ENCODE results near the gene DIP2B.

The DIP2B gene

DNA sequence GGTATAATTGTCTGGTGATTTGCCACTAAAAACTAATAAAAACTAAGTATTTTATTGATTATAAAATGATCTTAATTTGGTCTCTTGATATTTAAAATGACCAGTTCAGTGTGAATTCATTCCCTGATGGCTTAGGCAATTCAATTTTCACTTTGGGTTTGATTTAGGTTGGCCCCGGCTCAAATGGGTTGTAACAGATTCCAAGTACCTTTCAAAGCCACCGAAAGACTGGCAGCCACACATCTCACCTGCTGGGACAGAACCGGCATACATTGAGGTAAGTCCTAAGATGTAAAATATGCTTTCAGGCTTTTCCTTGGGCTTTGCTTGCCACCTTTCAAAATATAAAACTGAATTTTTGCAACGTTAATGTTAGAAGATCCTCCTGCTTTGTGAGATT is 181.6 kb downstream of the DIP2B start:
- DNase-seq: no peak

DNA sequence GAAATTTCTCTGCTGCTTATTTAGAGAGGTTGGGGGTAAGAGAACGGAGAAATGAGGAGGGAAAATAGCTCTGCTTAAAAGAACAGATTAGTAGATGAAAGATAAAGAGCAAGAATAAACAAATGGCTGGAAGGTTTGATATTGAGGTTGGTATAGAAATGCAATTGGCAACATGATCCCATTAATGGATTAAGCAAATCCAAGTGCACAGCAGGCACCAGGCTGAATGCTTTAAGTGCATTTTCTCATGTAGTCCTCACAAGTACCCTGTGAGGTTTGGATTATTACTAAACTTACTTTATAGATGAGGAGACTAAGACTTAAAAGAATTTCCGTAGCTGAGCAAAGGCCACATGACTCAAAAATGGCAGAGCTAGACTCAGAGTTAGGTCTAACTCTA is 182.2 kb downstream of the DIP2B start:
- DNase-seq: no peak

DNA sequence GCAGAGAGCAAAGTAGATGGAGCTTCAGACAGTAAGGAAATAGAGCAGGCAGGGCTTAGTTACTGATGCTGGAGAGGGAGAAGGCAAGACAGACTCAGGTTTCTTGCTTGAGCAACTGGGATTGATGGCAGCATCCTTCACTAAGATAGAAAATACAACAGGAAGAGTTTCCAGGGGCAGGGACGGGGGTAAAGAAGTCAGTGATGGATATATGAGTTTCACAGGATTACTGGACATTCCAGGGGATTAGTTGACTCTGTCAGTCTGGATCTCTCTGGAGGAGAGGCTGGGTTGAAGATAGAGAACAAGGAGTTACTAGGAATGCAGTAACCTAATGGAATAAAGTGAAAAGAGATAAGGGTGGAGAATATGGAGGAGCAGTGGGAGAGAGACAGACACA is 184.7 kb downstream of the DIP2B start:
- no peak for DNase-seq

DNA sequence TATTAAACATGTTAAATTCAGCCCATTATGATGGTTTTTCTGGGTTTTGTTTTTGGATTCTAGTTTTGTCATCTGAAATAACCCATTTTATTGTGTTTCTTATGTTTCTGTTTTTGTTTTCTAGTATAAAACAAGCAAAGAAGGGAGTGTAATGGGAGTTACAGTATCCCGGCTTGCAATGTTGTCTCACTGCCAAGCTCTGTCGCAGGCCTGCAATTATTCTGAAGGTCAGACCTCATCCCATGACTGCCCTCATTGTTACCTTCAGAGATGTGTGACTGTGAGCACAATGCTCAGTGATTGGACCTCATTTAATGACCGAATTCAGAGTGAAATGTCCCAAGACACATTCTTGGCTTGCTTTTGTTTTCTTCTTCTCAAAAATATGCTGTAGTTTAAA is 186.1 kb downstream of the DIP2B start:
- no peak for DNase-seq

DNA sequence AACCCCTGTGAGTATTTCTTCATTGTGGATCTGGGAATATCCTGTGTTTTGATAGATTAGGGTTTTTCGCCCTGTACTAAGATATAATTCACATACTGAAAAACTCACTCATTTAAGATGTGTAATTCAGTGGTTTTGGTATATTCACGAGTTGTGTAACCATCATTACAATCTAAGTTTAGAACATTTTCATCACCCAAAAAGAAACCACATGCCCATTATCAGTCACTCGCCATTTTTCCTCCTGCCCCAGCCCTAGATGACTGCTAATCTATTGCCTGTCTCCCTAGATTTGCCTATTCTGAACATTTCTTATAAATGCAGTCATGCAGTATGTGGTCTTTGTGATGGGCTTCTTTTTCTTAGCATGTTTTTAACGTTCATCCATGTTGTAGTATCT is 191.2 kb downstream of the DIP2B start:
- no peak for DNase-seq

DNA sequence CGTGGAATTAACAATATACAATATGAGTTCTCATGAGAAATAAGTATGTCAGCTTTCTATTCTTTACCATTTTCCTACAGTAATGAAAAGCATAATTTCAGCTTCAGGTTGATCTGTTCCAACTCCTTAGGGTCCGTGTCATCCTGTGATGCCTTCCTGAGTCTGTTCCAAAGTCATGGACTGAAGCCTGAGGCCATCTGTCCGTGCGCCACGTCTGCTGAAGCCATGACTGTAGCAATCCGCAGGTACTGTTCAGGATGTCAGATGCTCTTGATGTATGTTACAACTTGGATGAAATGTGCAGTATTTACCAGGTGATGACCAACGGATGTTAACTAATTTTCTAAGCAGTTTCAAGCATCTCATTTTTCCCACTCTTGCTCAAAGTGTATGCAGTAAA is 192.1 kb downstream of the DIP2B start:
- no peak for DNase-seq

DNA sequence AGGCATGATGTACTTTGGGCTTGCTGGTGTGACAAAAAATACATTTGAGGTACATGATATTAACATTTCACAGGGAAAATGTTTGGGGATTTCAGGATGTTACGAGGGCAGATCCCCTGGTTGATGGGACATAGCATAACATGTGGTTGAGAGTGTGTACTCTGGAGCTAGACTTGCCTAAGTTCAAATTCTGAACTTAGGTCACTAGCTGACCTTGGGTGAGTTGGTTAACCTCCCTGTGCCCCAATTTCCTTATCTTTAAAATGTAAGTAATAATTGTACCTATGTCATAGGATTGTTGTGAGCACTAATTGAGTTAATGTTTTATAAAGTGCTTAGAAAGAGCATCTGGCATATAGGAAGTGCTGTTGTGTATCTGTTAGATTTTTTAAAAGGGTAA is 194.4 kb downstream of the DIP2B start:
- no peak for DNase-seq

DNA sequence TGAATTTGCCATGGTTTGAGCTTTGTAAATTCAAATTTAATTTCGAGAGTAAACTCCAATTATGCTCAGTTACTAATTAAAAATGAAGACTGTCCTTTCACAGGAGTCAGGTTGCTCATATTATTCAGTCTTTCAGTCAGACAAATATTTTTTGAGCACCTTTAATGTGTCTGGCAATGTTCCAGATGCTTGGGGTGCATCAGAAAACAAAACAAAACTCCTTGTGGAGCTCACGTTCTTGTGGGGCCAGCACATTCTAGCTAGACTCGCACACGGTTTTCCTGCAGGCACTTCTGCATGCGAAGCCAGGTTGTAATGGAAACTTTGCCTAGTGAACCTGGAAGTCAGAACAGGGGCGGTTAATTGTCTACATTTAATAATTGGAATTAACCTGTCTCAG is 195.2 kb downstream of the DIP2B start:
- no peak for DNase-seq

DNA sequence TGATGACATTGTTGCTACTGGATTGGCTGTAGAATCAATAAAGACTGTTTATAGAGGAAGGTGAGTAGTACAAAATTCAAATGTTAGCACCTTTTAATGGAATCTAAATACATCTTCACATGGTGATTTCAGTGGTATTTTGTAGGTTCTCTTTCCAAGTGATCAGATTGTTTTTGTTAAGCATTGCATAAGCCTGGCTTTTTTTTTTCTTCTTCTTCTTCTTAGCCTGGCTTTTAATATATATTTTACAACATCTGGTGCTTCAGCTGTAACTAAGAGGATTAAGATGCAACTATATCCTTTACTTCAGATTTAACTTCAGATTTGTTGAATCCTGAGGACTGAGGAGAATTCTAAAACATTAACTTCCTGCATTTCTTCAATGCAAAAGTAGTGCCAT is 201.8 kb downstream of the DIP2B start:
- no peak for DNase-seq

DNA sequence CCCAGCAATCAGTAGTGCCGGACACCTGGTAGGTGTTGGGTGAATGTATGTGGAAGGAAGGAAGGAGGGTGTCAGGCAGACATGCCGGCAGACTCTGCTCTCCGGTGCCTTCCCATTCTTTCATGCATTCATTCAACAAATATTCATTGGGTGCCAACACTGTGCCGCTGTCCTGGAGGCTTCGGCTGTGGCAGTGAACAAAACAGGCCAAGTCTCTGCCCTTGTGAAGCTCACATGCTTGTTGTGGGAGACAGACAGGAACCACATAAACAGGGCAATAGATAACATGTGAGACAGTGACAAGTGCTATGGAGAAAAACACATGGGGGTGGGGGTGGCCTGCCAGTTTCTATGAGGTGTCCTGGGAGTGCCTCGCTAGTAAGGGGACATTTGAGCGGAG is 202.6 kb downstream of the DIP2B start:
- DNase-seq: no peak

DNA sequence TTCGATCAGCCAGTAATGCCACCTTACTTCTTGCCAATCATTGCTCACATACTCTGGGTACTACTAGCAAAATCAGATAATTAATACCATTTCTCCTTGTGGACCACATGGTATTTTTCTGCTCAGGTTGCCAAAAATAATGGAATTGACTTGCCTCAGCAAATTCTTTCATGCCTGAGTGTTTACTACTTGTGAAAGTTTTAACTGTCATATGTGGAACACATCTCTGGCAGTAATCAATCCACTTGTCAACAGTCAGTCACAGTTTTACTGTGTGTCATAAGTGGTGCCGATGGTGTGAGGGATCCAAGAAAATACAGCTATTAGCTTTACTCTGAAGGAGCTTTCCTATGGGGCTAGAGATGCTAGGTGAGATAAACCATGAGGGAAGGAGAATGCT is 203.8 kb downstream of the DIP2B start:
- DNase-seq: no peak

DNA sequence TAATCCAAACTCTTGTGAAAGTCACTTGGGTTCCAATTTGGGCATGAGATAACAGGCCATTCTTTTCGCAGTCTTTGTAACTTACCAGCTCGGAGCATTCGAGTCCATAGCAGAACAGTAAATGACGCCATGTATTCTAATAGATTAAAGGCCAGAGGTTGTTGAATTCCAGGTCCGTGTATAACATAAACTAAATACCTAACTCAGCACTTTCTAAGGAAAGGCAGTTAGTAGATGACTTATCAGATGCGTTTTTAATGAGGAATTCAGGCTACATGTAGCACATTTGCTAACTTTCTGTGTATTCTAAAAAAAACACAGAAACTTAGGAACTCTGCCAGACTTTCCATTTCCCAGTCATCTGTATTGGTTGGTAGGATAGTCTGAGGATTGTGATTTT is 206.3 kb downstream of the DIP2B start:
- DNase-seq: no peak

DNA sequence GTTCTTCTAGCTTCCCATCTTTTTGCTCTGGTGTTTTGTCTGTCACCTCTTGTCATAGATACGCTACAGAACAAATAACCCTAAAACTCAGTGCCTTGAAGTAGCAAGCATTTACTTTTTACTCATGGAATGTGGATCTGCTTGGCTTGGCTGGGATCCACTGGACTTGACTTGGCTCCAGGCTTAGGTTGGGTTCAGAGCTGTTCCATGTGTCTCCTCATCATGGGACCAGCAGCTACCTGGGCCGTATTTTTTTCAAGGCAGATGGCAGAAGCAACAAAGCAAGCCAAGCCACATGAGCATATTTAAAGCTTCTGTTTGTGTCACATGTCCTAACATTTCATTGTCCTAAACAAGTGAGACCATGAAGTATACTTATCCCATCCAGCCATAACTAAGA is 210.4 kb downstream of the DIP2B start:
- DNase-seq: no peak

DNA sequence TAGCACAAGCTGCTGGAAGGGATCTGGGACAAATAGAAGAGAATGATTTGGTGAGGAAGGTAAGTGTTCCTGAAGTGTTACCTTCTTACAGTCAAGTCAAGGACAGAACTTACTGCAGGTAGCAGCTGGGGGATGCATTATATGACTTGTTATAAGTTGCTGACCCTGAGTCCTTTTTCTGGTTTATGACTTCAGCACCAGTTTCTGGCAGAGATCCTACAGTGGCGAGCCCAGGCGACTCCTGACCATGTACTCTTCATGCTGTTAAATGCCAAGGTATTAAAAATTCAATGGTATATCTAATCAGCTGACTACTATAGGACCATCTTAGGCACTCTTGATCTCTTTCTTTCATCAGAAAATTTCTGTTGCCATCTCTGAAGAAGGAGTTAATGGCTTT is 214.0 kb downstream of the DIP2B start:
- DNase-seq: no peak

DNA sequence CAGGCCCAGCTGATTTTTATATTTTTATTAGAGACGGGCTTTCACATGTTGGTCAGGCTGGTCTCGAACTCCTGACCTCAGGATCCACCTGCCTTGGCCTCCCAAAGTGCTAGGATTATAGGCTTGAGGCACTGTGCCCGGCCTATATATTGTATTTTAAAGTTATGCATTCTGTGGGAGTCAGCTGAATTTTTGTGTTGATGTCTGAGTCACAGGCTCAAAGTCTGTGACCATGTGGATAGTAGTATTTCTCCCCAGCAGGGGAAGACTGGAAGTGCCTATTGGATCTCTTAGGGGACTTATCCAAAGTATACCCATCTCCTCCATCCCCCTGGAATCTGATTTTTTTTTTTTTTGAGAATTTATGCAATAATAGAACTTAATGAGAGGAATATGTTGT is 215.3 kb downstream of the DIP2B start:
- DNase-seq: no peak

DNA sequence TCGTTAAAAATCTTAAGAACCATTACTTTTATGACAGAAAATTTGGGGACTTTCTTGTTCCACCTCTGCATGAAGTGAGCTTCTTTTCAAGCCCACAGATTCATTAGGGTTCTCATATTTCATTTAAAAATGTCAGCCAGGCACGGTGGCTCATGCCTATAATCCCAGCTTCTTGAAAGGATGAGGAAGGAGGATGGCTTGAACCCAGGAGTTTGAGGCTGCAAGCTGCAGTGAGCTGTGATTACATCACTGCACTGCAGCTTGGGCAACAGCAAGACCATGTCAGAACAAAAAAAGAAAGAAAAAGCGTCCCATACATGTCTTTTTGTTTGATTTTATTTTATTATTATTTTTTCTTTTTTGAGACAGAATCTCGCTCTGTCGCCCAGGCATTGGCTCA is 215.7 kb downstream of the DIP2B start:
- no peak for DNase-seq

DNA sequence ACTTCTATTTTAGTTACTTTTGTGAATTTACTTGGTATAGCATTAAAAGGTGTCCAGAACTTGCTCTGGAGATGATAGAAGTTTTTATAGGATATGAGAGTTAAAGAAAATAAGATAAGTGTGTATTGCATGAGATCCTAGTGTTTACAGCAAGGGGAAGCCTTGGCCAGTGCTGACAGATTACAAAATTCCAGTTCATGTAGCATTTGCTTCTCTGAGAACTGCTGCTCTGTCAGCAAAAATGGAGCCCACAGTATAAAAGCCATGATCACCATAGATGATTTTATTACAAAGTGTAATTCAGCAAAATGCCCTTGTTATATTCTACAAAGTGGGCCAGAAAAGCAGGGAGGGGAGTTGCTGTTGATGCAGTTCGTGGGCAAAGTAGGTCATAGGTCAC is 219.1 kb downstream of the DIP2B start:
- DNase-seq: no peak

DNA sequence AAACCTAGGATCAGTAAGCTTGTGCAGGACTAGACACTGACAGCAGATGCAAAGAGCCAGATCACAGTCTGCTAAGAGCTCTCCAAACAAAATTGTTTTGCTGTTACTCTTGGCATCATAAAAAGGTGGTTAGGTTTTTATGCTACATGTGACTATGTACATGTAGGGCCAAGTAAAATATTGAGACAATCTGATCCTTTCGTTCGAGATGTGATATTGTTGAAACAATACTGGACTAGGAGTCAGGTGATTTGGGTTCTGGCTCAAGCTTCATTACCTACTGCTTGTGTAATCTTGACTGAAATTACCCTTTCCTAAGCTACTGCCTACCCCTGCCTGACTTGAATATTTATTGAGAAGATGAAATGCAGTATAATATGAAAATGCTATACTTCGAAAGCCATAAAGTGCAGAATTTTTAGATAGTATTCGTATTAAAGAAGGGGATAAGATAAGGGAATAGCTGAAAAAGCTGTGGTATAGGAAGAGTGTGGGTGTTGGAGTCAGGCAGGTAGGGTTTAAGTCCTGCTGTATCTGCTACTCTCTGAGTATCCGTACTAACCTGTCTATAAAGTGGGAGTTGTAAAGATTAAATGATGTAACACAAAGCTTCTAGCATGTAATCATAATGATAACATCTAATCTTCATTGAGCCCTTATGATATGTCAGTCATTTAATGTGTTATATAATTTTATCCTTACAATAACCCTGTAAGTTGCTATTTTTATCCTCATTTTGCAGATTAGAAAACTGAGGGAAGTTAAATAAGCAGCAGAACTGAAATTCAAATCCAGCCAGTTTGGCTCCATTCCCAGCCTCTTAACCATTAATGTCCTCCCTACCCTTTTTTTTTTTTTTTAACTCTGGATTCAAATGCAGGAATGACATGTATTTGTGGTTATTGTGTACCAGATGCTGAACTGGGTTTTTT is 220.5 kb downstream of the DIP2B start:
- no peak for DNase-seq

DNA sequence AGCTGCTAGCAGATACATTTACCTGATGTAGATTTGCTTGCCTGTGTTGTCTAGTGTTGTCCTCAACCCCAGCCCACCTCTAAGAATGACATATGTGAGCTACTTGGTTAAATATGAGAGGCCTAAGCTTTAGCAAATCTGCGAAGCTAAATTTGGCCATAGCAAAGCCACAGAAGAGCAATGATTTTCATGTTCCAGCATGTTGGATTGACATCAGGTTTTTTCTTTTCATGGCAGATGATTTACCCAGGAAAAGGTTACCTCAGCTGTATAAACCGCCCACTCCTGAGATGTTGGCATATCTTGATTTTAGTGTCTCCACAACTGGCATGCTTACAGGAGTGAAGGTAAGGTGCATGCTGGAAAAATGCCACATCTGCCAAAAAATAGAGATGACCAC is 222.7 kb downstream of the DIP2B start:
- DNase-seq: no peak

DNA sequence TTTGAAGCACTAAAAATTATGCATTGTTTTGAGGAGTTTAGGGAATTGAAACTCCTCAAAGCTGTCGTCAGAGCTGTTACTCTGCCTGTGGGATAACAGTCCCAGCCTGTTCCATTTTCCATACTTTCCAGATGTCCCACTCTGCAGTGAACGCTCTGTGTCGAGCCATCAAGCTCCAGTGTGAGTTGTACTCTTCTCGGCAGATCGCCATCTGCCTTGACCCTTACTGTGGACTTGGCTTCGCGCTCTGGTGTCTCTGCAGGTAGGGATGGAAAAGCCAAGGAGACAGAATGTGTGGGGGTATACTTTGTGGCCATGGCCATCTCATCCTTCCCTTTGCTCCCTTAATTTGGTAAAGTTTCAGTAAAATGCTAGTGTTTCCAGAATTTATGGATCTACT is 223.6 kb downstream of the DIP2B start:
- no peak for DNase-seq

DNA sequence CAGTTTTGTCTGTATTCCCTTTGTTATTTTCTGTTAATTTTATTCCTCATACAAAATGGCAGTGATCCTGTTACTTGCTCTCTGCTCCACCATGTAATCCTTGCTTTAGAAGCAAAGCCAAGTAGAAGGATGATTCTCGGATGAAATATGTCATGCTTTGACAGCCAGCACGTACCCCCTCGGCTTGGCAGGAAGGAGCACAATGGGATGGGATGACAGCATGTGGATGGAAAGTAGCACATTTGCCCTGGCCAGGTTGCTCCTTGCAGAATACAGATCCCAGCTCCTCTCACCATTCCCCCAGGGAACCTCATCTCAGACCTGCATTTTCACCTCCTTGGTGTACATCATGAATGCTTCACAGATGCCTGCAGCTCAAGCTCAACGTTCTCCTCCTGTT is 224.1 kb downstream of the DIP2B start:
- DNase-seq: no peak

DNA sequence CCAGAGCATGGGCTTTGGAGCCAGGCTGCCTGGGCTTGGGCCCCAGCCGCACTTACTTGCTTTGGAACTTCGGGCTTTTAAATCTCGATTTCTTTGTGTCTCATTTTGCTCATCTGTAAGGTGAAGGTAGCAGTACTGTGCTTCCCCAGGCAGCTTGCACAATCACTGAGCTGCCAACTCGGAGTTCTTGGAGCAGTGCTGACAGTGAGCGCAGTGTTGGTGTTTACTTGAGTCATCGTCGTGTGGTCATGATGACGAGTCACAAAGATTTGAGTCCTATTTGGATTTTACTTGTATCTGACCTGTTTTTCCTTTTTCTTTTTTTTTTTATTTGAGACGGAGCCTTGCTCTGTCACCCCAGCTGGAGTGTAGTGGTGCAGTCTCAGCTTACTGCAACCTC is 227.8 kb downstream of the DIP2B start:
- no peak for DNase-seq

DNA sequence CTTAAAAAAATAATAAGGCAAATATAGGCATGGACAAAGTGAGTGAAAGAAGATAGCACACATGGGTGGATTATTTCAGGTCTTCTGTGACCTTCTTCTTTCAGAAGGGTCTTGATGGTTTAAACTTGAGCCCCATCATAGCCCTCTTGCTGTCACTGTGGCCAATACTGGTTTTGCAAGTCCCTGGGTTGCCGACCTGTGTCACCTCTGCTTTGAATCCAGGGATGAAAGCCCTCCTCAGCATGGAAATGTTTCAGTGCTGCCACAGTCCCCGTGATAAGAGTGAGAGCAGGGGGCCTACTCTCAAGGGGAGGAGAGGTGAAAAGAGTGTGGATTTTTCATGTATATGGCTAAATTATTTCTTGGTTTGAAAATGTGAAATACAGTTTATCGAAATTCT is 228.9 kb downstream of the DIP2B start:
- no peak for DNase-seq

DNA sequence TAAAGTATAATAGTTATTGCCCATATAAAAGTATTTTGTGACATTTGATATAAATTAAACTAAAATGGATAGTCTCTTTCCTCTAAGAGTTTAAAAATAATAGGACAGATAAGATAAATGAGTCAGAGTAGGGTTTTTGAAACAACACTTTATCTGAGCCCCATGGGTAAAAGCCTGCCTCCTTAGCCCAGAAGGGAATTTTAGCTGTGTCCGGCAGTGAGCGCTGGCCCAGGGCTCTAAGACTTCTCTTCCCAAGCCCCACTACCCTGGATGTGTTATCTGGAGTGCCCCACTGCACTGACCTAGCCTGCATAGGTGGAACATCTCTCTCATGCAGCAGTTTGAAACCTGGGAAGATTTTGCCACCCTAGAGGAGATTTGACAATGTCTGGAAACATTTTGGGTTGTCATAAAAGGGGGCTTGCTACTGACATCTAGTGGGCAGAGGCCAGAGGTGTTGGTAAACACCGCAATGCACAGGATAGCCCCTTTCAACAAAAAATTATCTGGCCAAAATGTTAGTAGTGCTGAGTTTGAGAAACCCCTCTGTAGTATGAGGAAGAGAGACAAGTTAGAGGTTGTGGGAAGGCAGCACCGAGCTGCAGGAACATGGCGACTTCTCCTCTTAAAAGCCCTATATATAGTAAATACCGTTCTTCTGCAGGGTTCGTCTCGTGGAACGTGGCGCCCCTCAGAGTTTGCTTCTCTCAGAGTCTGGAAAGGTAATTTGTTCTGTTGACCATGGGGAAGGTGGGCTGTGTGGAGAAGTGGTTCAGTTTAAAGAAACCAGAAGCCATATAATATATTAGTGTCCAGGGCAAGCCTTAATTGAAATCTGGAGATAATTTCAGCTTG is 229.9 kb downstream of the DIP2B start:
- no peak for DNase-seq
